PFSK-1 (cell line): ENCODE data around the gene CEACAM19.

Experiments used
- FOXP2 ChIP-seq: optimal IDR thresholded peaks from 2 replicates; pipeline ENCODE3; 2011; ENCODE audit warnings: borderline replicate concordance, control low read depth, inconsistent platforms; ENCODE audit not compliant: insufficient read depth; ENCODE audit errors: extremely low read length, extremely low read depth
- POLR2AphosphoS5 ChIP-seq: IDR thresholded peaks from 2 replicates; pipeline ENCODE4 v1.6.1; 2012; ENCODE audit warnings: low read depth, mild to moderate bottlenecking, control low read depth, low read length, moderate library complexity
- REST ChIP-seq, 2 experiments: IDR thresholded peaks; 2 replicates each; pipeline versions ENCODE4 v1.6.1 to v1.8.0; 2011 to 2012; ENCODE audit warnings: low read depth in 2 of 2, low read length in 2 of 2, control low read depth in 1 of 2, inconsistent platforms in 1 of 2, mild to moderate bottlenecking in 1 of 2, moderate library complexity in 1 of 2; ENCODE audit not compliant: insufficient read depth in 1 of 2
- SIN3A ChIP-seq: IDR thresholded peaks from 2 replicates; pipeline ENCODE4 v1.6.1; 2012; ENCODE audit warnings: mild to moderate bottlenecking, low read length, moderate library complexity, borderline replicate concordance; ENCODE audit not compliant: insufficient read depth
- TAF1 ChIP-seq: IDR thresholded peaks from 2 replicates; pipeline ENCODE4 v1.6.1; 2012; ENCODE audit warnings: low read length, control low read depth, borderline replicate concordance; ENCODE audit not compliant: insufficient read depth

Gene CEACAM19

DNA sequence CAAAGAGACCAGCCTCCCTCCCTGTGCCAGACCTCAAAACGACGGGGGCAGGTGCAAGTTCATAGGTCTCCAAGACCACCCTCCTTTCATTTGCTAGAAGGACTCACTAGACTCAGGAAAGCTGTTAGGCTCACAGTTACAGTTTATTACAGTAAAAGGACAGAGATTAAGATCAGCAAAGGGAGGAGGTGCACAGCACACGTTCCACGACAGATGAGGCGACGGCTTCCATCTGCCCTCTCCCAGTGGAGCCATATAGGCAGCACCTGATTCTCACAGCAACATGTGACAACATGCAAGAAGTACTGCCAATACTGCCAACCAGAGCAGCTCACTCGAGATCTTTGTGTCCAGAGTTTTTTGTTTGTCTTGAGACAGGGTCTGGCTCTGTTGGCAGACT lies 9.4 kb upstream of the CEACAM19 start:
- no peak for TF ChIP-seq REST (IDR thresholded peaks at IDR 0.05; ENCODE audit: insufficient read depth in 1 of 2, low read depth in 2 of 2, low read length in 2 of 2)
- no peak for TF ChIP-seq TAF1
- no peak for TF ChIP-seq SIN3A
- no peak for TF ChIP-seq FOXP2
- TF ChIP-seq POLR2AphosphoS5 = no peak

- TF ChIP-seq TAF1 (no peak), FOXP2 (no peak), REST (IDR thresholded peaks at IDR 0.05; ENCODE audit: insufficient read depth in 1 of 2, low read depth in 2 of 2, low read length in 2 of 2) (no peak), POLR2AphosphoS5 (no peak), SIN3A (no peak)
Measured at GRCh38 chr19:44662691-44663385, 8.4 kb upstream of the CEACAM19 start.

- TF ChIP-seq REST (IDR thresholded peaks at IDR 0.05; ENCODE audit: insufficient read depth in 1 of 2, low read depth in 2 of 2, low read length in 2 of 2) (no peak), POLR2AphosphoS5 (no peak), SIN3A (no peak), TAF1 (no peak), FOXP2 (no peak)
Measured at GRCh38 chr19:44663996-44664395, 7.3 kb upstream of the CEACAM19 start.

DNA sequence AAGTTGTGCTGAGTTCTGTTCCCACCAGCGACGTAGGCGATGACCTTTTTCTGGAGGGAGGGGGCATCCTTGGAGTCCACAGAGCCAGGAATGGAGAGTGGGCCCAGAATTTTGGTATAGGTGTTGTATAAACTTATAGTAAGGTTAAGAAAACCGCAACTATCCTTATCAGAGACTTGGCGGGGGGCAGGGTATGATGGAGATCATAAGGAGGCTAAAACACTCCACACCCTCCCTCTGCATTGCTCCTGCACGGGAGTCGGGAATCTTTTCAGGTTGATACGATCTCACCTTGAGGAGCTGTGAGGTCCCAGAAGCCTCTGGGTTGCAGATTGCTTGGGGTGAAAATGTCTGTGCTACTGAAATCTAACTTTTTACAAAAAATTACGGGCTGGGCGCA lies 6.3 kb upstream of the CEACAM19 start:
- TF ChIP-seq SIN3A = no peak
- no peak for TF ChIP-seq POLR2AphosphoS5
- no peak for TF ChIP-seq FOXP2
- TF ChIP-seq REST (IDR thresholded peaks at IDR 0.05; ENCODE audit: insufficient read depth in 1 of 2, low read depth in 2 of 2, low read length in 2 of 2) = no peak

DNA sequence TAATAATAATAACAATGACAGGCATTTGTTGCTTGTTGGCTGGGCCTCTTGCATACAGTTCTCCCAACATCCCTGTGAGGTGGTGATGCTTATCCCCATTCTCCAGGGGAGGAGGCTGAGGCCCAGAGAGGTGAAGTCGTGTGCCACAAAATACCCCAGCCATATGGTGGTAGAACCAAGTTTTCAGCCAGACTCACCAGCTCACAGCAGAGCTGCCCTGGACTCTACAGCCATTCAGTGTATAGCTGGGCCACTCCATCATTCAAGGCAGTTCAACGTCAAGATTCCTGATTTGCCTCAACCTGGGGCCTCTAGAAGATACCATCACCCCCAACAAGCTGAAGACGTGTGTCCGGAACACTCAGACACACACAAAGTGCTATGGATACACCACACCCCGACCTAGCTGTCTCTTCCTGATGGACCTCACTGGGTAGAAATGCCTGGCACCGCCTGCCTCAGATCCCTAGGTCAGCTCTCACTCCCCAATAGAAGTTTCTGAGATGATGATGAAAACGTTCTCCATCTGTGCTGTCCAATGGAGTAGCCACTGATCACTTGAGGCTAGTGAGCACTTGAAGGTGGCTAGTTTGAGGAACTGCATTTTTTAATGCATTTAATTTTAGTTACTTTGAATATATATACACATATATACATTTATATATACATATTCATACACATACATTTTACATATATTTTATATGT lies 4.3 kb upstream of the CEACAM19 start:
- TF ChIP-seq TAF1 = no peak
- TF ChIP-seq REST (IDR thresholded peaks at IDR 0.05; ENCODE audit: insufficient read depth in 1 of 2, low read depth in 2 of 2, low read length in 2 of 2) = no peak
- no peak for TF ChIP-seq SIN3A
- no peak for TF ChIP-seq POLR2AphosphoS5
- TF ChIP-seq FOXP2 = no peak
